Left hindlimb (tissue), 1 donor: Measurements from ENCODE around the gene ARIH2.
"Not testable (repeated sequence)": the region's sequence is repeated elsewhere in the genome, so short reads cannot be mapped to it uniquely, and the experiment has no call there.

Experiments
- DNase-seq: peaks from one replicate; pipeline ENCODE4 v3.0.0-alpha.2; 2018

The ARIH2 gene

DNA sequence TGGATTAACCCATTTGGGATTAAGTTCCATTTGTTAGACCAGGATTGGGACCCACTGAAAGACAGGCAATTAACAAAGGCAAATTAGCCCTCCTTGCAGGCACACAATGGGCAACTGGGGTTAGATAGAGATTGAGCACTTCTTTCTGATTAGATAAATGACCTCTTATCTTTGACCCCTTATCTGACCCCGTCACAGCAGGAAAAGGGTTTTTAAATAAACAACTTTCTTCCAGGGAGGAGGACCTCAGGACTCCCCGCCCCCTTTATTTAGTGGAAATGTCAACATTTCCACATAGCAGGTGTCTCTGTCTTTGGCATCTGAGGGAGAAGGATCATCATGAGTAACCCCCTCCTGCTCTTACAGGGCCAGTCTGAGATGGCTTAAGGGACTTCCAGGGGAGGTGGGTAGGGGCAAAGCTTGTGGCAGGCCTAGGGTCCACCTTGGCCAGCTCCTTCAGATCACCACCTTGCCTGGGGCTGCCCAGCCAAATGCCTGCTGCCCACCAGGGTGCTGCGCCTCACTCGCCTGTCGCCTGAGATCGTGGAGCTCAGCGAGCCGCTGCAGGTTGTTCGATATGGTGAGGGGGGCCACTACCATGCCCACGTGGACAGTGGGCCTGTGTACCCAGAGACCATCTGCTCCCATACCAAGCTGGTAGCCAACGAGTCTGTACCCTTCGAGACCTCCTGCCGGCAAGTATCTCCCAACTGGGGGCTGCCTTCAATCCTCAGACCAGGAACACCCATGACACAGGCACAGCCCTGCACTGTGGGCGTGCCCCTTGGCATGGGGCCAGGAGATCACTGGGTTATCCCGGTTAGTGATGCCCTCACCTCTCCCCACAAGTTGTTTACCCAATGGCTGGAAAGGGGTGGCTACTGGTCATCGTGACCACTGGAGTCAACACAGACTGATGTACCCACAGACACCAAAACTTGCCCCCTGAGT, 86.0 kb downstream of the ARIH2 start:
- no peak for DNase-seq

DNA sequence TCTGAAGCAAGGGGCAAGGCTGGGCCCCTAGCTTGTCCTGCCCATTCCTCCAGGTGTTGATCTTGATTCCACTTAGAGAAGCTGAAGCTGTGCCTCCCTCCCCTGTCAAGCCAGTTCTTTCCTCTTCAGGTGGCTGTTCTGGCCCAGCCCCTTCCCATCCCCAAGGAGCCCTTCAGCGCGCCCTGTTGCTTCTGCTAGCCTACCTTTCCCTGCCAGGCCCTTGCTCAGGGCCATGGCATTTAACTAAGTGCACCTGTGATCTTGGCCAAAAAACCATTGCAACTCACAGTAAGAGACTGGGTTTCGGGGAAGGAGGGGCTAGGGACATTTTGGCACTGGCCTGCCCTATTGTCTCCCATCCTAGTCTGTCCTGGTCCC, 86.7 kb downstream of the ARIH2 start:
- DNase-seq: no peak

GRCh38 chr3:49005998-49006397, 87.4 kb downstream of the ARIH2 start:
- DNase-seq: no peak

DNA sequence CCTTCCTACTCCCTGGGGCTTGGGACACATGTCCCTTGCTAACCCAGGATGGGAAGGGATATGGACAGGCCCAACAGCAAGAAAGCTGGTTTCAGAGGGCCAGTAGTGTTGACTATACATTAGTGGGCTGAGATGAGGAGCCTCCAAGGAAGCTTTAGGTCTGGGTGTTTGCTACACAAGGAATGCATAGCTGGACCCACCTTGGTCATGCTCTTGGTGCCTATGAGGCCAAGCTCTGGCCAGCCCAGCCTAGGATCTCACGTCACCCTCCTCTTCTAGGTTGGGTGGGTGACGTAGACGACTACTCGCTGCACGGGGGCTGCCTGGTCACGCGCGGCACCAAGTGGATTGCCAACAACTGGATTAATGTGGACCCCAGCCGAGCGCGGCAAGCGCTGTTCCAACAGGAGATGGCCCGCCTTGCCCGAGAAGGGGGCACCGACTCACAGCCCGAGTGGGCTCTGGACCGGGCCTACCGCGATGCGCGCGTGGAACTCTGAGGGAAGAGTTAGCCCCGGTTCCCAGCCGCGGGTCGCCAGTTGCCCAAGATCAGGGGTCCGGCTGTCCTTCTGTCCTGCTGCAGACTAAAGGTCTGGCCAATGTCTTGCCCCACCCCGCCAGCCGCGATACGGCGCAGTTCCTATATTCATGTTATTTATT, 87.9 kb downstream of the ARIH2 start:
- DNase-seq: peak; percentile 67

- peak; percentile 97 for DNase-seq
Observed at GRCh38 chr3:49007068-49007770, 88.6 kb downstream of the ARIH2 start, which contains the start of gene WDR6. WDR6 (plus strand) TSS chr3:49007391; CDS start chr3:49007432, 41 bp downstream.

DNA sequence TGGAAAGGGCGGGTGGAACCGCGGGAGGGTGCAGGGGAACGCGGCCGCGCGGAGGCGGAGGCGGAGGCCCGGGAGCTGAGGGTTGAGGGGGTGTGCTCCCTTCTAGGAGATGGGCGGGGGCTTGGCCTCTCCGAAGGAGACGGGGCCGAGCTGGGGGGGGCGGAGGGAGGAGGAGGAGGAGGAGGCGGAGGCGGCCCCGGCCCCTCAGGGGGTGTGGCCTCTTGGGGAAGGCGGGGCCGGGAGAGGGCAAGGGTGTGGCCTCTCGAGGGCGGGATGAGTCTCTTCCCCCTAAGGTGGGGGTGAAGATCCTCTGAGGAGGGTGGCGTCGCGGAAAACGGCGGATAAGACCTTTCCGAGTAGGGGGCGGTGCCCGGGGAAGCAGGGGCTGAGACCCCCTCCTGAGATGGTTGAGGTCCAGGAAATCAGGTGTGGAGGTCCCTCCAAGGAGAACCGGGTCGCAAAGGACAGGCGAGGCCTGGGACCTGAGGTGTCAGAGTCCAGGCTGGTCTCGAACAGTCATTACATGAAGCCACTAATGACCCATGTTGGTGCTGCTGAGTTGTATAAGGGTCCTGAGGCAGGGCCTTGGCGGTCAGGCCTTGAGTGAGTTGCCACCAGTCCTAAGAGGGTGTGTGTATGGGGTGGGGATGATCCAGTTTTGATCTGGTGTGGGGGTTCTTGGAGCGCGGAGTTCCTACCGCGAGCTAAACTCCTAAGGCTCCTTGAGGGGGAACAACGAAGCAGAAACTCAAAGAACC, 89.3 kb downstream of the ARIH2 start:
- DNase-seq: peak; percentile 93

- DNase-seq: not testable (repeated sequence)
Observed at GRCh38 chr3:49008627-49009026, 90.0 kb downstream of the ARIH2 start.

- no peak for DNase-seq
Observed at GRCh38 chr3:49009396-49009795, 90.8 kb downstream of the ARIH2 start.

GRCh38 chr3:49012441-49013017, 93.9 kb downstream of the ARIH2 start:
- DNase-seq: peak; percentile 25

DNA sequence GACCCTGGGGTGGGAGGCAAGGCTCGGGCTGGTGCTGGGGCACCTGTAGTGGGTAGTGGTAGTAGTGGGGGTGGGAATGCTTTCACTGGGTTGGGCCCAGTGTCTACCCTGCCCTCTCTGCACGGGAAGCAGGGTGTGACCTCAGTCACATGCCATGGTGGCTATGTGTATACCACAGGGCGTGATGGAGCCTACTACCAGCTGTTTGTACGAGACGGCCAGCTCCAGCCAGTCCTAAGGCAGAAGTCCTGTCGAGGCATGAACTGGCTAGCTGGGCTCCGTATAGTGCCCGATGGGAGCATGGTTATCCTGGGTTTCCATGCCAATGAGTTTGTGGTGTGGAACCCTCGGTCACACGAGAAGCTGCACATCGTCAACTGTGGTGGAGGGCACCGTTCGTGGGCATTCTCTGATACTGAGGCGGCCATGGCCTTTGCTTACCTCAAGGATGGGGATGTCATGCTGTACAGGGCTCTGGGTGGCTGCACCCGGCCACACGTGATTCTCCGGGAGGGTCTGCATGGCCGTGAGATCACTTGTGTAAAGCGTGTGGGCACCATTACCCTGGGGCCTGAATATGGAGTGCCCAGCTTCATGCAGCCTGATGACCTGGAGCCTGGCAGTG, 94.6 kb downstream of the ARIH2 start:
- peak; percentile 20 for DNase-seq

GRCh38 chr3:49013738-49014660, 95.4 kb downstream of the ARIH2 start:
- peak; percentile 31 for DNase-seq

DNA sequence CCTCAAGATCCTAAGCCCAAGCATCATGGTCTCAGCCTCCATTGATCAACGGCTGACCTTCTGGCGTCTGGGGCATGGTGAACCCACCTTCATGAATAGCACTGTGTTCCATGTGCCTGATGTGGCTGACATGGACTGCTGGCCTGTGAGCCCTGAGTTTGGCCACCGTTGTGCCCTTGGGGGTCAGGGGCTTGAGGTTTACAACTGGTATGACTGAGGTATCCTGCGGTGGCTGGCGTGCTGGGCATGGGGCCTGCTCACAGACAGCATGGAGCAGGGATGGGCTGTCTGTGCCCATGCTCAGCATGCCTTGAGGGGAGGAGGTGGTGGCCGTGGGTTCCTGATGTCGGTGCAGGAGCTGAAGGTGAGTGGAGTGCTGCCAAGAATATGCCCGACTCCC, 96.4 kb downstream of the ARIH2 start:
- DNase-seq: no peak

DNA sequence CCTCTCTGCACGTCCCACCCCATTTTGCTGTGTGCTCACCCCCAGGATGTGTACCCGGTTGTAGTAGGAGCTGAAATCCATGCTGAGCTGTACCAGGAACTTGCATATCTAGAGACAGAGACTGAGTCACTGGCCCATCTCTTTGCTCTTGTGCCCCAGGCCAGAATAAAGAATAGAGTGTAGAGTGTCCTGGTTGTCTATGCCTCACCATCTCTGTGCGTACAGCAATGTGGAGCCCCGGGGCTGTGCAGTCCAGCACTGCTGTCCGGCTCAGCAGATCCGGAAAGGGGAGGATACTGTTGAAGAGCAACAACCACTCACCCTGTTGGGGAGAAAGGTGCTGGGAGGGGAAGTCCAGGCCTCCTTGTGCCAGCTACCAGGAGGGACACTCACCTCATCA, 97.1 kb downstream of the ARIH2 start:
- DNase-seq: no peak

GRCh38 chr3:49016414-49017228, 98.0 kb downstream of the ARIH2 start:
- no peak for DNase-seq

DNA sequence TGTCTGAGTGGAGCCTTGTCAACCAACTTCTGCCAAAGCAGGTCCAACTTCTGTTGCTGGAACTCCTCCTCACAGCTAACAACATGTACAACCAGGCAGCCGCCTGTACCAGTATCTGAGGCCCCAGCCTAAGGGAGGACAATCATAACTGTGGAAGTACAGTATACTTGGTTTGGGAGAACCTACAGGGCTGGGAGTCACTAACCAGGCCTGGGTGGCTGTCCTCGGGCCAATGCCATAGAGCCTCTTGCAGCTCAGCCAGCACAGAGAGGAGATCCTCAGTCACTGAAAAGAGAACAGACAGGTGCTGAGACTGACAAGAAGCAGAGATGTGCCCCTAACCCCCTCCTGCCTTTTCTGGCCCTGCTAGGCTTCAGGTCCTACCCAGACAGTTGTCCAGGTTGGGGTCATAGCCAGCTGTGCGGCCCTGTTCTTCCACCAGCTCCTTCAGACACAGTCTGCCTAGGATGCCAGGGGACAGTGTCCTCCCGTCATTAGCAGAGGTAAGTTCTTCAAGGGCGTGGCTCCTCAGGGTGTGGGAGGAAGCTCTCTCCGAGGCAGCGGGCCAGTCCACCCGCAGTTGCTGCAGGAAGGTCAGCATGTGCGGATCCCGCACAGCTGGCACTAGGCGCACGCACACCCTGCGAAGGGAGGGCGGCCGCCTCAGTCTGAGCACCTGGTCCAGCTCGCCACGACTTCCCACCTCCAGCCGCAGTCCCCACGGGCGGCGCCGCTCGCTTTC, 98.8 kb downstream of the ARIH2 start:
- DNase-seq: no peak

DNA sequence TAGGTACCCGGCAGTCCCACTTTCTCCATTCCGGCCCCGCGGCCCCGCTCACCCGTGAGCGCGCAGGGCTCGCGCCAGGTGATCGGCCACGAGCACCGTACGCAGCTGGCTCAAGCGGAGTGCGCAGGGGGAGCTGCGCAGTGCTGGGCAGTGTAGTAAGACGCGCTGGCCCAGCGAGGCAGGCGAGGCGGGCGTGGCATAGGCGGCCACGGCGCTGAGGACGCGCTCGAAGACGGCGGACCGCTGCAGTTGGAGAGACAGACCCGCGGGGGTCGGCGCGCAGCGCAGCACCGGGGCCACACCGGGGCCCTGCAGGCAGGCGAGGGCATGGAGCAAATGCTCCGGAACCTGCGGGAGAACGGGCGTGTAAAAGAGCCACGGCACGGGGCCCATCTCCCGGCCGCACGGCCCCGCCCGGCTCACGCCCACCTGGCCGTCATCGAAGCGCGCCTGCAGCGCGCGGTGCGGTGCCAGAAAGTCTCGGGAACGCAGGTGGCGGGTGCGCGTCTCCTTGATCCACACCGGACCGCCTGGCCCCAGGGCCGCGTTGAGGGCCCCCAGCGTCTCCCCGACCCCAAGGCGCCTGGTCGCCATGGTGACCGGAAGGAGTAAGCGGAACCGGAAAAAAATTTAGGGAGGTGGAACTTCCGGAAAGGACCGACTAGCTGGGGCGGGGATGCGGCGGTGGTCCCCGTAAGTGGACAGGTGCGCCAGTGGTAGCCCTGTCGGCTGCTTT, 99.5 kb downstream of the ARIH2 start, which contains the start of gene DALRD3:
Gene DALRD3 (minus strand): TSS at position 610 of the 736 bp plus-strand sequence. CDS start 16 bp downstream, at position 594.
- peak; percentile 81 for DNase-seq

- DNase-seq: no peak
Observed at GRCh38 chr3:49018707-49019006, 100.0 kb downstream of the ARIH2 start.

- DNase-seq: no peak
Observed at GRCh38 chr3:49019941-49020329, 101.3 kb downstream of the ARIH2 start.
